HEK293T (cell line): ENCODE results near the gene RASGRP3.

Source experiments
- CTCF ChIA-PET: fragments of 350-600 bp; formaldehyde crosslinking; extraction: SDS; loops from one replicate; lab custom pipeline; 2021; ENCODE audit warnings: antibody characterized with exemption, inconsistent platforms; lab: Yijun Ruan, JAX
- POLR2A ChIA-PET: fragments of 350-600 bp; formaldehyde crosslinking; extraction: SDS; loops from one replicate; lab custom pipeline; 2020; ENCODE audit warnings: antibody characterized with exemption, inconsistent platforms; lab: Yijun Ruan, JAX
- DNase-seq: peaks from one replicate; pipeline ENCODE4 v3.0.0; 2012; ENCODE audit warnings: mixed read lengths; ENCODE audit errors: extremely low spot score
- ARNT ChIP-seq: fragments of 450-650 bp; IDR thresholded peaks from 2 replicates; pipeline ENCODE4 v1.6.1; 2017; ENCODE audit warnings: mild to moderate bottlenecking
- BHLHE40 ChIP-seq: fragments of 450-650 bp; IDR thresholded peaks from 2 replicates; pipeline ENCODE4 v1.6.1; 2016; ENCODE audit warnings: mild to moderate bottlenecking, moderate library complexity, borderline replicate concordance
- CTBP1 ChIP-seq: fragments of 450-650 bp; IDR thresholded peaks from 2 replicates; pipeline ENCODE4 v1.6.1; 2016; ENCODE audit warnings: borderline replicate concordance
- ELF4 ChIP-seq: fragments of 450-650 bp; IDR thresholded peaks from 2 replicates; pipeline ENCODE4 v1.6.1; 2017; ENCODE audit warnings: antibody characterized with exemption
- FOXA1 ChIP-seq: fragments of 450-650 bp; IDR thresholded peaks from 2 replicates; pipeline ENCODE4 v1.6.1; 2016; ENCODE audit warnings: mild to moderate bottlenecking
- FOXK2 ChIP-seq: fragments of 450-650 bp; IDR thresholded peaks from 2 replicates; pipeline ENCODE4 v1.6.1; 2016; ENCODE audit warnings: mild to moderate bottlenecking
- FOXM1 ChIP-seq: fragments of 450-650 bp; IDR thresholded peaks from 2 replicates; pipeline ENCODE4 v1.6.1; 2017; ENCODE audit warnings: mild to moderate bottlenecking, borderline replicate concordance
- HDGF ChIP-seq: fragments of 450-650 bp; IDR thresholded peaks from 2 replicates; pipeline ENCODE4 v1.6.1; 2017; ENCODE audit warnings: antibody characterized with exemption, borderline replicate concordance
- L3MBTL2 ChIP-seq: fragments of 450-650 bp; conservative IDR thresholded peaks from 2 replicates; pipeline ENCODE4 v1.6.1; 2016; ENCODE audit warnings: mild to moderate bottlenecking
- LEF1 ChIP-seq: fragments of 450-650 bp; IDR thresholded peaks from 2 replicates; pipeline ENCODE4 v1.6.1; 2017; ENCODE audit warnings: mild to moderate bottlenecking, borderline replicate concordance
- NFRKB ChIP-seq: fragments of 450-650 bp; IDR thresholded peaks from 2 replicates; pipeline ENCODE4 v1.6.1; 2016; ENCODE audit warnings: mild to moderate bottlenecking, moderate library complexity
- SP1 ChIP-seq: fragments of 450-650 bp; IDR thresholded peaks from 2 replicates; pipeline ENCODE4 v1.6.1; 2017
- SUZ12 ChIP-seq: fragments of 450-650 bp; IDR thresholded peaks from 2 replicates; pipeline ENCODE4 v1.6.1; 2016; ENCODE audit warnings: mild to moderate bottlenecking
- TARDBP ChIP-seq: fragments of 450-650 bp; IDR thresholded peaks from 2 replicates; pipeline ENCODE4 v1.6.1; 2016
- ZNF384 ChIP-seq: fragments of 450-650 bp; IDR thresholded peaks from 2 replicates; pipeline ENCODE4 v1.6.1; 2016
- TF ChIP-seq, protein P1 (sequence below): fragments of 450-650 bp; IDR thresholded peaks from 2 replicates; pipeline ENCODE4 v1.6.1; 2016

Gene RASGRP3

DNA sequence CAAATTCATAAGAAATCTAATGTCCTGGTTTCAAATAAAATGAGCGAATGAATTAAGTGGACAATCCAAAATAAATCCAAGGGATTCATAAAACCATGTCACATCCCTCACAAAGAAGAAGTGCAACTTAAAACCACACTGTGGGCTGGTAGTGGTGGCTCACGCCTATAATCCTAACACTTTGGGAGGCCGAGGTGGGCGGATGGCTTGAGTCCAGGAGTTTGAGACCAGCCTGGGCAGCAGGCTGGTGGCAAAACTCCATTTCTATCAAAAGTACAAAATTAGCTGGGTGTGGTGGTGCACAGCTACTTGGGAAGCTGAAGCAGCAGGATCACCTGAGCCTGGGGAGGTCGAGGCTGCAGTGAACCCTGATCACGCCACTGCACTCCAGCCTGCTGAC, 97.2 kb downstream of the RASGRP3 start:
- POLR2A ChIA-PET, result no interaction called here
- DNase-seq, result no peak
- no peak for TF ChIP-seq TARDBP
- TF ChIP-seq ARNT, result no peak
- TF ChIP-seq NFRKB, result no peak
- no peak for TF ChIP-seq LEF1
- no peak for TF ChIP-seq BHLHE40
- no peak for TF ChIP-seq L3MBTL2
- no peak for TF ChIP-seq ZNF384
- TF ChIP-seq HDGF, result no peak
- TF ChIP-seq, protein P1, sequence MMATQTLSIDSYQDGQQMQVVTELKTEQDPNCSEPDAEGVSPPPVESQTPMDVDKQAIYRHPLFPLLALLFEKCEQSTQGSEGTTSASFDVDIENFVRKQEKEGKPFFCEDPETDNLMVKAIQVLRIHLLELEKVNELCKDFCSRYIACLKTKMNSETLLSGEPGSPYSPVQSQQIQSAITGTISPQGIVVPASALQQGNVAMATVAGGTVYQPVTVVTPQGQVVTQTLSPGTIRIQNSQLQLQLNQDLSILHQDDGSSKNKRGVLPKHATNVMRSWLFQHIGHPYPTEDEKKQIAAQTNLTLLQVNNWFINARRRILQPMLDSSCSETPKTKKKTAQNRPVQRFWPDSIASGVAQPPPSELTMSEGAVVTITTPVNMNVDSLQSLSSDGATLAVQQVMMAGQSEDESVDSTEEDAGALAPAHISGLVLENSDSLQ, result no peak
- TF ChIP-seq SUZ12, result no peak
- no peak for TF ChIP-seq FOXA1
- TF ChIP-seq SP1, result no peak
- no peak for TF ChIP-seq FOXK2
- CTCF ChIA-PET, result no interaction called here

DNA sequence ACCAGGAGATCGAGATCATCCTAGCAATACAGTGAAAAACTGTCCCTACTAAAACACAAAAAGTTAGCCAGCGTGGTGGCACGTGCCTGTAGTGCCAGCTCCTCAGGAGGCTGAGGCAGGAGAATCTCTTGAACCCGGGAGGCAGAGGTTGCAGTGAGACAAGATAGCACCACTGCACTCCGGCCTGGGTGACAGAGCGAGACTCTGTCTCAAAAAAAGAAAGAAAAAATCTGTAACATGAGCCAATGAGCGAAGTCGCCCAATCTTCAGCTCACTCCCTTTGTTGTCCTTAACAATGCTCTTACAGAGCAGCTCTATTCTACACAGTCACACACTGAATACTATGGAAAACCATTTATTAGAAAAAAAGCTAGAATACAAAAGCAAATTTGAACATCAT, 100.6 kb downstream of the RASGRP3 start:
- CTCF ChIA-PET, result no interaction called here
- no peak for DNase-seq
- POLR2A ChIA-PET, result no interaction called here
- TF ChIP-seq ELF4 (no peak), FOXA1 (no peak), FOXK2 (no peak), FOXM1 (no peak)

DNA sequence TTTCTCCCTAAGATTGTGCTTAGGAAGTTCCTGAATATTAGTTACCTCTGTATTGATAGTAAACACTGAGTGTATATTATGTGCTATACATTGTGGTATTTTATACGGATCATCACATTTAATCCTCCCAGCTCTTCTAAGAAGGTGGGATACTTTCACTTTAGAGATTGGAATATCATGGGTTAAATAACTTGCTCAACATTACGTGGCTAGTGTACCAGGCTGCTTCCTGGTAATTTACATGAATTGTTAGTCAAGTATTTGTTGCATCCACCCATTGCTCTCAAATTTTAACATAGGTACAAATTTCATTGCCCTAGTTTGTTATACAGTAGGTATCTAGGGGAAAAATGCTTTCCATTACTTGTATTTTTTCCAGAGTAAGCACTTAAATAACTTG, 101.2 kb downstream of the RASGRP3 start:
- ChIA-PET CTCF (no interaction called here), POLR2A (no interaction called here)
- TF ChIP-seq FOXK2 (no peak), NFRKB (no peak)
- DNase-seq, result no peak

DNA sequence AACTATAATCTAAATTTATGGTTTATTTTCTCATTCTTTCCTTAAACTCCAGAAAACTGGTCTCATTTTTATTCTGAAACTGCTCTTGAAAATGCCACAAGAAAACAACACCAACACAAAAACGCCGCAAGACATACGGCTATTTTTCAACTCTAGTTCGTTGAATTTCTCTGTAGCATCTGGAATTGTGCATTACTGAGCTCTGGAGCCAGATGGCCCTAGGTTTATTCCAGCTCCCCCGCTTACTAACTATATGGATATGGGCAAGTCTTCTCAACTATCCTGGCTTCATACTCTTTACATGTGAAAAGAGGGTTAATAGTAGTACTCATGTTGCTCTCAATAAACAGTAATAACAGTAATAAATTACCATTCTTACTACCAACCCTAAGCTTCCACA, 102.8 kb downstream of the RASGRP3 start:
- POLR2A ChIA-PET, result no interaction called here
- CTCF ChIA-PET, result interaction anchor here (0.8 kb wide), 1 partner anchor 166 kb away, joined by 3 read pairs; no protein-coding TSS in a partner anchor
- TF ChIP-seq BHLHE40, result no peak
- TF ChIP-seq ELF4, result no peak
- TF ChIP-seq ARNT, result no peak
- TF ChIP-seq L3MBTL2, result no peak
- TF ChIP-seq SP1, result no peak
- TF ChIP-seq CTBP1, result no peak
- no peak for TF ChIP-seq FOXA1
- no peak for TF ChIP-seq FOXK2
- DNase-seq, result no peak

DNA sequence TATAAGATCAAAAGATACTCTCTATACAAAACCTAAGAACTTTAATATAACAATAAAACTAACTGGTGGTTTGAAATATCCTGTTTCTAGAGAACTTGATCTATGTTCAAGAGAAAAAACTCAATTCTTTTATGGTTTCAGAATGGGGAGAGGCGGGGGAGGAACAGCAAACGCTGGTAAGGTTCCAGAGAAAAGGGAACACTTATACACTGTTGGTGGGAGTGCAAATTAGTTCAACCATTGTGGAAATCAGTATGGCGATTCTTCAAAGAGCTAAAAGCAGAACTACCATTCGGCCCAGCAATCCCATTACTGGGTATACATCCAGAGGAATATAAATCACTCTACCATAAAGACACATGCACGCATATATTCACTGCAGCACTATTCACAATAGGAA, 105.4 kb downstream of the RASGRP3 start:
- CTCF ChIA-PET, result no interaction called here
- no peak for DNase-seq
- POLR2A ChIA-PET, result no interaction called here
- TF ChIP-seq FOXM1, result no peak
- TF ChIP-seq ELF4, result no peak
- TF ChIP-seq HDGF, result no peak
- TF ChIP-seq ZNF384, result no peak
- no peak for TF ChIP-seq SP1
- TF ChIP-seq CTBP1, result no peak
- TF ChIP-seq SUZ12, result no peak
- TF ChIP-seq, protein P1, result no peak
- TF ChIP-seq BHLHE40, result no peak

DNA sequence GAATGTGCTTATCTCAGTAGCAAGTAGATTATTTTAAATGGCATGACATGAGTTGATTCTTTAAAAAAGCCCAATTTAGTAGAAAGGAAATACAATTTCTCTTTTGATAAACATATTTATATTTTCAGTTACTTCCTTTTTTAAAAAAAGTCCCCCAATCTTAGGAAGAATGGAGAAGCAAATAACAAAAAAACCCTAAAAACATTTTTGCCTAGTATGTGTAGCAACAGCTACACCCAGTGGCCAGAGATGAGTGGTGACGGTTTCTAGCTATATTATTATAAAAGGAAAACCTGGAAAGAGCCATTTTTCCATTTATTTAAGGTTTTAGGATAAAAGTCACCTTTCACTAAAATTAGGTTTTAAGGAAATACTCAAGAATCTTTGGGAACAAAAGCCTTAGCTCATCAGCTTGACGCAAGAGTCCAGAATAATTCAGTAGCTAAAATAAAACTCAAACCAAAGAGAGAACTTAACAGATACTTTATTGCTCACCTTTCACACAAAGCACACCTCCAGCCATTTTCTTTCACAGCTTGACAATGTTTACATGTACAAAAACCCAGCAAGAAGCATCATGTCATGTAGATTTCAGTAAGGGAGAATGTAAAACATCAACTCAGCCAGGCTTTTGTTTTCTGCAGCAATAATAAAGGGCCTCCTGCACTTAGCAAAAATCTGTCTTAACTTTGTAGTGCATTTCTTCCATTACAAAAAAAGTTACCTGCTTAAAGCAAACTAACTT, 106.9 kb downstream of the RASGRP3 start:
- CTCF ChIA-PET, result interaction anchor here (0.7 to 2.2 kb wide), 5 partner anchors 142 to 778 kb away, joined by 3 to 5 read pairs (median 4); no protein-coding TSS in a partner anchor
- POLR2A ChIA-PET, result interaction anchor here (1.0 kb wide), 1 partner anchor 16 kb away, joined by 4 read pairs; the partner anchor contains the start of gene FAM98A
- no peak for TF ChIP-seq LEF1
- no peak for TF ChIP-seq SUZ12
- TF ChIP-seq CTBP1, result no peak
- no peak for TF ChIP-seq NFRKB
- TF ChIP-seq HDGF, result no peak
- no peak for TF ChIP-seq BHLHE40
- peak; percentile 22 for DNase-seq

DNA sequence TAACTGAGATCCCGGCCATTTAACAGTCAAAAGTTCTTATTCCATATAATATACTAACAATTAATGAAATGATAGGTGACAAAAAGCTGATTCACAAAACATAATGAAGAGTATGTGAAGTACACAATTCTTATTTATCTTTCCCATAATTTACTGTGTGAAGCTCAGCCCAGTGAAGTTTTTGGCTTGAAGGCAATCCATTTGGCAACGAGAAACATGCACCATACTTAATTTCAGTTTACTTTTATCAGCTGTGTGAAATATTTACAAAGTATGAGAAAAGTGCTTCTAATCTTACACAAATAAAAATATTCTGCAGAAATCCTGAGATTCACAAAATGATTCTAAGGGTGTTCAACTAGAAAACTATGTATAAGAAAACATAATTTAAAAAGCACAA, 110.3 kb downstream of the RASGRP3 start:
- ChIA-PET POLR2A (interaction anchor here (1.2 kb wide), 1 partner anchor 13 kb away, joined by 4 read pairs; the partner anchor contains the start of gene FAM98A), CTCF (no interaction called here)
- TF ChIP-seq L3MBTL2 (no peak), ARNT (no peak), FOXA1 (no peak), ELF4 (no peak), HDGF (no peak), FOXM1 (no peak), SP1 (no peak), BHLHE40 (no peak), FOXK2 (no peak), TARDBP (no peak), NFRKB (no peak), CTBP1 (no peak), SUZ12 (no peak), LEF1 (no peak), ZNF384 (no peak)
- TF ChIP-seq, protein P1, result no peak
- DNase-seq, result no peak
